IMR-90 (cell line): ENCODE measurements around the gene VPS35L.

Source experiments
- CTCF ChIP-seq: conservative IDR thresholded peaks from 2 replicates; pipeline ENCODE4 v1.5.1; 2012; ENCODE audit warnings: mild to moderate bottlenecking, low read depth, low read length, improper control_type of control experiment
- ELK1 ChIP-seq: fragments of 150-350 bp; IDR thresholded peaks from 2 replicates; pipeline ENCODE4 v1.6.1; 2016; ENCODE audit warnings: low read depth, mild to moderate bottlenecking, low read length, moderate library complexity, borderline replicate concordance
- POLR2A ChIP-seq: IDR thresholded peaks from 2 replicates; pipeline ENCODE4 v1.6.1; 2012; ENCODE audit warnings: mild to moderate bottlenecking, low read depth, low read length
- USF2 ChIP-seq: fragments of 150-350 bp; IDR thresholded peaks from 2 replicates; pipeline ENCODE4 v1.6.1; 2017; ENCODE audit warnings: mild to moderate bottlenecking, antibody characterized with exemption, low read length, low read depth

- TF ChIP-seq USF2 (no peak), CTCF (no peak), POLR2A (no peak), ELK1 (no peak)
Observed at GRCh38 chr16:19522760-19523159, 32.7 kb upstream of the VPS35L start.
